Liver (tissue), 3 donors: ENCODE data around the gene CSHL1.
"Not testable (repeated sequence)": the region's sequence is repeated elsewhere in the genome, so short reads cannot be mapped to it uniquely, and the experiment has no call there.

ENCODE experiments used
- EGR1 ChIP-seq, 2 donors: IDR thresholded peaks; 2 replicates each; pipeline ENCODE4 v1.6.1; 2016 to 2018; ENCODE audit warnings: antibody characterized with exemption in 2 of 2, low read depth in 2 of 2
- FOXA1 ChIP-seq: IDR thresholded peaks from 2 replicates; pipeline ENCODE4 v1.6.1; 2016; ENCODE audit warnings: antibody characterized with exemption
- GABPA ChIP-seq, 2 donors: IDR thresholded peaks in 1 of 2; conservative IDR thresholded peaks in 1 of 2; 2 replicates each; pipeline ENCODE4 v1.6.1; 2016; ENCODE audit warnings: antibody characterized with exemption in 2 of 2, mild to moderate bottlenecking in 1 of 2, moderate library complexity in 1 of 2
- HNF4G ChIP-seq: IDR thresholded peaks from 2 replicates; pipeline ENCODE4 v1.6.1; 2016; ENCODE audit warnings: antibody characterized with exemption
- JUND ChIP-seq, 2 donors: IDR thresholded peaks; 2 replicates each; pipeline ENCODE4 v1.6.1; 2016; ENCODE audit warnings: antibody characterized with exemption in 2 of 2
- NR2F2 ChIP-seq: IDR thresholded peaks from 2 replicates; pipeline ENCODE4 v1.6.1; 2016; ENCODE audit warnings: antibody characterized with exemption
- RAD21 ChIP-seq, 2 donors: IDR thresholded peaks; 2 replicates each; pipeline ENCODE4 v1.6.1; 2016; ENCODE audit warnings: antibody characterized with exemption in 2 of 2, mild to moderate bottlenecking in 2 of 2
- RXRA ChIP-seq, 2 donors: IDR thresholded peaks; 2 replicates each; pipeline ENCODE4 v1.6.1; 2017 to 2018; ENCODE audit warnings: antibody characterized with exemption in 2 of 2, mild to moderate bottlenecking in 1 of 2
- TAF1 ChIP-seq: conservative IDR thresholded peaks from 2 replicates; pipeline ENCODE4 v1.6.1; 2016; ENCODE audit warnings: antibody characterized with exemption, mild to moderate bottlenecking
- TF ChIP-seq, protein P1 (sequence below): fragments of 150-350 bp; IDR thresholded peaks from 2 replicates; pipeline ENCODE4 v1.5.1; 2017; ENCODE audit warnings: improper control_type of control experiment, low read depth, low read length; ENCODE audit not compliant: missing input control
- TF ChIP-seq, protein P2 (sequence below): IDR thresholded peaks from 2 replicates; pipeline ENCODE4 v1.6.1; 2016; ENCODE audit warnings: antibody characterized with exemption
- TF ChIP-seq, protein P3 (sequence below): IDR thresholded peaks from 2 replicates; pipeline ENCODE4 v1.6.1; 2016; ENCODE audit warnings: antibody characterized with exemption, mild to moderate bottlenecking
- donor health status: healthy.
- donor health status: healthy.

- TF ChIP-seq, protein P1, sequence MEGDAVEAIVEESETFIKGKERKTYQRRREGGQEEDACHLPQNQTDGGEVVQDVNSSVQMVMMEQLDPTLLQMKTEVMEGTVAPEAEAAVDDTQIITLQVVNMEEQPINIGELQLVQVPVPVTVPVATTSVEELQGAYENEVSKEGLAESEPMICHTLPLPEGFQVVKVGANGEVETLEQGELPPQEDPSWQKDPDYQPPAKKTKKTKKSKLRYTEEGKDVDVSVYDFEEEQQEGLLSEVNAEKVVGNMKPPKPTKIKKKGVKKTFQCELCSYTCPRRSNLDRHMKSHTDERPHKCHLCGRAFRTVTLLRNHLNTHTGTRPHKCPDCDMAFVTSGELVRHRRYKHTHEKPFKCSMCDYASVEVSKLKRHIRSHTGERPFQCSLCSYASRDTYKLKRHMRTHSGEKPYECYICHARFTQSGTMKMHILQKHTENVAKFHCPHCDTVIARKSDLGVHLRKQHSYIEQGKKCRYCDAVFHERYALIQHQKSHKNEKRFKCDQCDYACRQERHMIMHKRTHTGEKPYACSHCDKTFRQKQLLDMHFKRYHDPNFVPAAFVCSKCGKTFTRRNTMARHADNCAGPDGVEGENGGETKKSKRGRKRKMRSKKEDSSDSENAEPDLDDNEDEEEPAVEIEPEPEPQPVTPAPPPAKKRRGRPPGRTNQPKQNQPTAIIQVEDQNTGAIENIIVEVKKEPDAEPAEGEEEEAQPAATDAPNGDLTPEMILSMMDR = not testable (repeated sequence)
- TF ChIP-seq, protein P2, sequence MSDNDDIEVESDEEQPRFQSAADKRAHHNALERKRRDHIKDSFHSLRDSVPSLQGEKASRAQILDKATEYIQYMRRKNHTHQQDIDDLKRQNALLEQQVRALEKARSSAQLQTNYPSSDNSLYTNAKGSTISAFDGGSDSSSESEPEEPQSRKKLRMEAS = not testable (repeated sequence)
- not testable (repeated sequence) for TF ChIP-seq FOXA1; GABPA (IDR thresholded peaks at IDR 0.05 in 1 of 2, conservative IDR thresholded peaks at IDR 0.05 in 1 of 2); TAF1; NR2F2; HNF4G; EGR1 (IDR thresholded peaks at IDR 0.05; ENCODE audit: low read depth in 2 of 2); JUND (IDR thresholded peaks at IDR 0.05); RXRA (IDR thresholded peaks at IDR 0.05); RAD21 (IDR thresholded peaks at IDR 0.05)
- TF ChIP-seq, protein P3, sequence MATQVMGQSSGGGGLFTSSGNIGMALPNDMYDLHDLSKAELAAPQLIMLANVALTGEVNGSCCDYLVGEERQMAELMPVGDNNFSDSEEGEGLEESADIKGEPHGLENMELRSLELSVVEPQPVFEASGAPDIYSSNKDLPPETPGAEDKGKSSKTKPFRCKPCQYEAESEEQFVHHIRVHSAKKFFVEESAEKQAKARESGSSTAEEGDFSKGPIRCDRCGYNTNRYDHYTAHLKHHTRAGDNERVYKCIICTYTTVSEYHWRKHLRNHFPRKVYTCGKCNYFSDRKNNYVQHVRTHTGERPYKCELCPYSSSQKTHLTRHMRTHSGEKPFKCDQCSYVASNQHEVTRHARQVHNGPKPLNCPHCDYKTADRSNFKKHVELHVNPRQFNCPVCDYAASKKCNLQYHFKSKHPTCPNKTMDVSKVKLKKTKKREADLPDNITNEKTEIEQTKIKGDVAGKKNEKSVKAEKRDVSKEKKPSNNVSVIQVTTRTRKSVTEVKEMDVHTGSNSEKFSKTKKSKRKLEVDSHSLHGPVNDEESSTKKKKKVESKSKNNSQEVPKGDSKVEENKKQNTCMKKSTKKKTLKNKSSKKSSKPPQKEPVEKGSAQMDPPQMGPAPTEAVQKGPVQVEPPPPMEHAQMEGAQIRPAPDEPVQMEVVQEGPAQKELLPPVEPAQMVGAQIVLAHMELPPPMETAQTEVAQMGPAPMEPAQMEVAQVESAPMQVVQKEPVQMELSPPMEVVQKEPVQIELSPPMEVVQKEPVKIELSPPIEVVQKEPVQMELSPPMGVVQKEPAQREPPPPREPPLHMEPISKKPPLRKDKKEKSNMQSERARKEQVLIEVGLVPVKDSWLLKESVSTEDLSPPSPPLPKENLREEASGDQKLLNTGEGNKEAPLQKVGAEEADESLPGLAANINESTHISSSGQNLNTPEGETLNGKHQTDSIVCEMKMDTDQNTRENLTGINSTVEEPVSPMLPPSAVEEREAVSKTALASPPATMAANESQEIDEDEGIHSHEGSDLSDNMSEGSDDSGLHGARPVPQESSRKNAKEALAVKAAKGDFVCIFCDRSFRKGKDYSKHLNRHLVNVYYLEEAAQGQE = not testable (repeated sequence)
These were observed 37.5 kb downstream of the CSHL1 start, which contains the start of gene CSH2 for GRCh38 chr17:63873577-63873976.
